Fibroblast of lung (primary cell): ENCODE data around the gene C16orf96.

Source experiments
- CTCF ChIP-seq, 2 donors: IDR thresholded peaks in 1 of 2; conservative IDR thresholded peaks in 1 of 2; 1 replicate in 1 of 2; 2 replicates in 1 of 2; pipeline ENCODE4 v1.5.1; 2011 to 2012; ENCODE audit warnings: low read length in 2 of 2, control low read depth in 1 of 2, inconsistent platforms in 1 of 2, low read depth in 1 of 2, mild to moderate bottlenecking in 1 of 2
- EZH2 ChIP-seq: IDR thresholded peaks from 2 replicates; pipeline ENCODE4 v1.5.1; 2012; ENCODE audit warnings: low read length, control low read depth, mild to moderate bottlenecking; ENCODE audit errors: missing control alignments

GRCh38 chr16:4591191-4591590 is 35.1 kb downstream of the C16orf96 start:
- no peak for TF ChIP-seq CTCF (conservative IDR thresholded peaks at IDR 0.05 in 1 of 2, IDR thresholded peaks at IDR 0.05 in 1 of 2; ENCODE audit: low read depth in 1 of 2, low read length in 2 of 2)
- no peak for TF ChIP-seq EZH2
